Caki2 (cell line): ENCODE measurements around the gene ZNF619. TPM values are rescaled to one million over a fixed set of nuclear protein-coding genes. Genes with fewer than 3 reads are reported as not detected.

Source experiments
- DNase-seq: peaks from one replicate; pipeline ENCODE4 v3.0.0-alpha.2; 2015; ENCODE audit warnings: low read depth
- in situ Hi-C: cut with HindIII; loops from 2 replicates; pipeline ENCODE4 v1.10.0; 2016; ENCODE audit warnings: low sequenced_read_pairs, low pct_unique_long_range_greater_than_20kb, mixed read lengths
- total RNA-seq: library from RNA; depleted of rRNA; stranded (reverse); fragments of >200 nt; shearing (Covaris generic); gene quantifications from 2 replicates; pipeline ENCODE4 v1.2.3, GENCODE V29; 2014; ENCODE audit warnings: low replicate concordance; rRNA removed

Gene ZNF619
- total RNA-seq, 1 experiment from 2014 or later, result 1.3 TPM

DNA sequence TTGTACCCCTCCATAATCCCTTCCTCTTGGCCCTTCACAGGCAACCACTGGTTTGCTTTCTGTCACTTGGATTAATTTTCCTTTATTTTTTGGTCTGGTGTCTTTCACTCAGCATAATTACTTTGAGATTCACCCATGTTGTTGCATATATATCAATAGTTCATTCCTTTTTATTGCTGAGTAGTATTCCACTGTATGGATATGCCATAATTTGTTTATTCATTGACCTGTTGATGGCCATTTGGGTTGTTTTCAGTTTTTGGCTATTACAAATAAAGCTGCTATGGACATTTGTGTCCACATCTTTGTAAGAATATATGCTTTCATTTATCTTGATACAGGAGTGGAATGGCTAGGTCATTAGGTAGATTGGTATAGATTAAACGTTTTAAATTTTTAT is 41.9 kb downstream of the ZNF619 start:
- in situ Hi-C loops, result no loop called here
- no peak for DNase-seq

GRCh38 chr3:40521254-40521653 is 44.3 kb downstream of the ZNF619 start:
- DNase-seq, result no peak
- in situ Hi-C loops, result no loop called here

DNA sequence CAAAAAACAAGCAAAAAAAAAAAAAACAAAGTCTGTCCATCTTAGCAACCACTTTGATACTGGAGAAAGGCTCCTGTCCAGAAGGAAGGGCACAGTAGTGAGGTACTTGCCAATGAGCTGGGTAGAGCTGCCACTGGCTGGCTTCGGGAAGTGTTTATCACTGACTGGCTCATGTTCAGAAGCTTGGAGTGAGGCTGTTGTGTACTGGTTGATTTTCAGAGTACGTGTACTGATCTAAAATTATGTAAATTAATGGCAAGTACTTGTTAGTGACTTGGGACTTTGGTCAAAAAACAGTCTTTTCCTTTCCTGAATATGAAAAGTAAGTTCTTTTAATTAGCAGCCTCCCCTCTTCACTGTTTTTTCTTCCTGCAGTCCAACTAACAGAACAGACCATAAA is 46.9 kb downstream of the ZNF619 start:
- in situ Hi-C loops, result no loop called here
- no peak for DNase-seq

- DNase-seq, result no peak
- in situ Hi-C loops, result no loop called here
Observed at GRCh38 chr3:40524222-40524567, 47.3 kb downstream of the ZNF619 start.

- DNase-seq, result peak; percentile 80
Observed at GRCh38 chr3:40524568-40525285, 47.8 kb downstream of the ZNF619 start, which contains the start of gene ZNF621. Gene ZNF621 (plus strand): TSS chr3:40524960. CDS start chr3:40525841, 881 bp downstream.

DNA sequence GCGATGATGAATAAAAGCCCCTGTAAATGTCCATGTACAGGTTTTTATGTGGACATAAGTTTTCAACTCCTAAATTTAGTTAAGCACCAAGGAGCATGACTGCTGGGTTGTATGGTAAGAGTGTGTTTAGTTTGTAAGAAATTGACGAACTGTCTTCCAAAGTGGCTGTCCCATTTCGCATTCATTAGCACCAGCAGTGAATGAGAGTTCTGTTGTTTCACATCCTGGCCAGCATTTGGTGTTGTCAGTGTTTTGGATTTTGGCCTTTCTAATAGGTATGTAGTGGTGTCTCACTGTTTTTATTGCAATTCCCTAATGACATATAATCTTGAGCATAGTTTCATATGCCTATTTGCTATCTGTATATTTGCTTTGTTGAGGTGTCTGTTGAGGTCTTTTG is 51.5 kb downstream of the ZNF619 start:
- no peak for DNase-seq
- in situ Hi-C loops, result no loop called here

More at GRCh38 chr3:40524568-40525285, 47.8 kb downstream of the ZNF619 start, which contains the start of gene ZNF621:
- in situ Hi-C loops, result no loop called here

DNA sequence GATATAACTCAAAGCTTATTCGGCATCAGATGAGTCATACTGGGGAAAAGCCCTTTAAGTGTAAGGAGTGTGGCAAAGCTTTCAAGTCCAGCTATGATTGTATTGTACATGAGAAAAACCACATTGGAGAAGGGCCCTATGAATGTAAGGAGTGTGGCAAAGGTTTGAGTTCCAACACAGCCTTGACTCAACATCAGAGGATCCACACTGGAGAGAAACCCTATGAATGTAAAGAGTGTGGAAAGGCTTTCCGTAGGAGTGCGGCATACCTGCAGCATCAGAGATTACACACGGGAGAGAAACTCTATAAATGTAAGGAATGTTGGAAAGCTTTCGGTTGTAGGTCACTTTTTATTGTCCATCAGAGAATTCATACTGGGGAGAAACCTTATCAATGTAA is 55.3 kb downstream of the ZNF619 start:
- in situ Hi-C loops, result no loop called here
- DNase-seq, result no peak

- DNase-seq, result no peak
- in situ Hi-C loops, result no loop called here
Observed at GRCh38 chr3:40534283-40534682, 57.4 kb downstream of the ZNF619 start.

Other genes starting within 250 kb of the ZNF619 start
- gene EIF1B, start 167.4 kb upstream of the ZNF619 start, total RNA-seq, result 7.4 and 7.6 TPM in 2 replicates
- gene ENTPD3, start 89.9 kb upstream of the ZNF619 start, total RNA-seq, result not detected in 2 replicates
- 102 and 141 TPM in 2 replicates for gene RPL14, start 19.8 kb upstream of the ZNF619 start, total RNA-seq
- gene ZNF620, start 28.9 kb downstream of the ZNF619 start, total RNA-seq, result 0.88 and 1.0 TPM in 2 replicates
- 1.5 and 6.9 TPM in 2 replicates for gene ZNF621, start 47.8 kb downstream of the ZNF619 start, total RNA-seq